SU-DHL-6 (cell line): Measurements from ENCODE around the gene PRKCA.

ENCODE experiments used
- CTCF ChIP-seq: fragments of 200-600 bp; sonication (generic); IDR thresholded peaks from one replicate; pipeline ENCODE4 v1.5.1; 2017; ENCODE audit warnings: antibody characterized with exemption, mild to moderate bottlenecking, low read length, moderate library complexity; ENCODE audit not compliant: insufficient read depth, poor library complexity, severe bottlenecking
- EZH2phosphoT487 ChIP-seq: fragments of 200-600 bp; sonication (generic), shearing (Covaris generic); conservative IDR thresholded peaks from 2 replicates; pipeline ENCODE4 v1.6.1; 2018; ENCODE audit warnings: mild to moderate bottlenecking, antibody characterized with exemption, low read length, moderate library complexity, mixed read lengths

DNA sequence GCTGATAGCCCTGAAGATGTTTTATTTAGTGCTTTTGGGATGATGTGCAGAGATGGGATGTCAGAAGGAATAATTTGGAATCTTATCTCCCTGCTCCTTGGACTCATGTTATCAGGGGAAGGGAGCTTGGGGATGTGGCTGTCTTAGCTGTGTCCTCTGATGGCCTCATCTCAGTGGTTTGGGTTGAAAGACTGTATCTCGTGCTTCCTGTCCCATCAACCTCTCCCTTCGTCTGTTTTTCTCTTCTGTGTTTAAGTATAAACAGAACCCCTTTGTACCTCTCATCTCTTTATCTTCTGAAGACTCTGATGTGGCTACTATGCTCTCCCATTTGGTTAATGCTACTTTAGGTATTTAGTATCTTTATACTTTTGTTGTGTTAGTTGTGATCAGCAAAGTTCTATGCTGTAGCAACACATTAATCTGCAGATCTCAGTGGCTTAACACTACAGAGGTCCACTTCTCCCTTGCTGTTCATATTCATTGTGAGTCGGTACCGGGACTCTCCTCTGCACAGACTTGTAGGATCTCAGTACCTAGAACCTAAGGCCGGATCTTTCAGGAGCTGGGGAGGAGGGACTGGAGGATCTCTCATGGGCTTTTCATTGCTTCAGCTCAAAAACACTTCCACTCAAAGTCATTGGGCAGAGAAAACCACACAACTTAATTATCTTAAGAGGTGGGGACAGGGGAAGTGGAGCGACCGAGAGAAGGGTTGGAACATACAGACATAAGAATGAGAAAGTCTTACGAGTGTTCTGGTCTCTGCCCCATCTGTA, 28.8 kb downstream of the PRKCA start:
- TF ChIP-seq CTCF: no peak
- TF ChIP-seq EZH2phosphoT487: no peak
